ENCODE measurements around the gene SSR4. TPM values are rescaled to one million over a fixed set of nuclear protein-coding genes. Genes with fewer than 3 reads are reported as not detected.

SSR4 gene
- total and polyA plus RNA-seq, 2 of the 13 experiments (the other 11 are each of a cell fraction or from before 2014, with no cell fraction given): 214 to 288 TPM

- H3K9me3 ChIP-seq (ENCODE audit: low read length): no peaks in the 10 kb centered on the region
- no peak overlapping the region for H3K27ac ChIP-seq (ENCODE audit: extremely low read length, insufficient read depth, low read length)
- H4K20me1 ChIP-seq (ENCODE audit: insufficient read depth, low read length): no peaks in the 10 kb centered on the region
- DNase-seq (ENCODE audit: low spot score): no peak
- TF ChIP-seq REST (IDR thresholded peaks at IDR 0.05; ENCODE audit: borderline replicate concordance in 1 of 2, low read depth in 1 of 2, low read length in 2 of 2) (peak; percentile 52 to 86), JARID2 (CRISPR knock-in tag; IDR thresholded peaks at IDR 0.05; ENCODE audit: insufficient replicate concordance) (no peak)
- in situ Hi-C loops (cut with HindIII; ENCODE audit: extremely low pct_ligation_motif_present, low pct_unique_long_range_greater_than_20kb): no loop called here
- no peaks in the 10 kb centered on the region for H3K36me3 ChIP-seq (replicated peaks in 1 of 2; ENCODE audit: control insufficient read depth in 1 of 2, insufficient read depth in 2 of 2, low read length in 2 of 2)
- H3K4me2 ChIP-seq (ENCODE audit: low read depth, low read length): no peak overlapping the region
- no peak overlapping the region for H3K4me3 ChIP-seq (replicated peaks in 1 of 3; ENCODE audit: insufficient read depth in 1 of 3, low read depth in 2 of 3, low read length in 3 of 3)
- WGBS (ENCODE audit: low lambda C conversion rate): 90% methylated on average over 2 of the region's 10 CpGs
- POLR2A ChIA-PET: no interaction called here
- no peaks in the 10 kb centered on the region for H3K79me2 ChIP-seq (ENCODE audit: insufficient read depth, low read length)
- no peaks in the 10 kb centered on the region for H3K4me1 ChIP-seq (ENCODE audit: insufficient read depth, low read length)
- H2AFZ ChIP-seq (ENCODE audit: low read length): no peak overlapping the region
- BruUV-seq (replicated peaks): no TSS peak
- peaks cover 4 to 26% of the 10 kb centered on the region in 2 experiments; a peak in 3 of 5 replicates for H3K27me3 ChIP-seq (ENCODE audit: control insufficient read depth in 1 of 2, insufficient read depth in 2 of 2, low read length in 2 of 2)
- no peak; the same call in 2 of the 3 replicates for ATAC-seq
- CTCF ChIA-PET (ENCODE audit: low intra/inter-chr PET ratio, low total read pairs): no interaction called here
- FAIRE-seq: no peak
- no peak overlapping the region for H3K9ac ChIP-seq (ENCODE audit: insufficient read depth, low read depth, low read length)
- intact Hi-C loops (cut with micrococcal nuclease; ENCODE audit: unreplicated experiment): no loop called here
Observed at GRCh38 chrX:153832728-153833127, 38.3 kb downstream of the SSR4 start.

GRCh38 chrX:153836921-153837320, 42.5 kb downstream of the SSR4 start:
- Histone ChIP-seq H2AFZ (ENCODE audit: low read length) (no peak overlapping the region), H3K36me3 (replicated peaks in 1 of 2; ENCODE audit: control insufficient read depth in 1 of 2, insufficient read depth in 2 of 2, low read length in 2 of 2) (no peaks in the 10 kb centered on the region), H3K4me2 (ENCODE audit: low read depth, low read length) (no peak overlapping the region), H4K20me1 (ENCODE audit: insufficient read depth, low read length) (no peaks in the 10 kb centered on the region), H3K4me3 (replicated peaks in 1 of 3; ENCODE audit: insufficient read depth in 1 of 3, low read depth in 2 of 3, low read length in 3 of 3) (no peak overlapping the region), H3K27ac (ENCODE audit: extremely low read length, insufficient read depth, low read length) (no peak overlapping the region), H3K4me1 (ENCODE audit: insufficient read depth, low read length) (no peaks in the 10 kb centered on the region), H3K9me3 (ENCODE audit: low read length) (no peaks in the 10 kb centered on the region), H3K79me2 (ENCODE audit: insufficient read depth, low read length) (no peaks in the 10 kb centered on the region), H3K27me3 (ENCODE audit: control insufficient read depth in 1 of 2, insufficient read depth in 2 of 2, low read length in 2 of 2) (peaks cover 3 to 5% of the 10 kb centered on the region in 2 experiments; a peak in 3 of 5 replicates), H3K9ac (ENCODE audit: insufficient read depth, low read depth, low read length) (no peak overlapping the region)
- FAIRE-seq (no peak), DNase-seq (ENCODE audit: low spot score) (no peak), ATAC-seq (no peak)
- BruUV-seq (replicated peaks): no TSS peak
- WGBS (ENCODE audit: low lambda C conversion rate): 47% methylated on average over 6 of the region's 6 CpGs
- POLR2A ChIA-PET: no interaction called here
- in situ Hi-C loops (cut with HindIII; ENCODE audit: extremely low pct_ligation_motif_present, low pct_unique_long_range_greater_than_20kb) (no loop called here), intact Hi-C loops (cut with micrococcal nuclease; ENCODE audit: unreplicated experiment) (no loop called here)
- CTCF ChIA-PET (ENCODE audit: low intra/inter-chr PET ratio, low total read pairs): no interaction called here
- TF ChIP-seq ZSCAN5A (CRISPR knock-in tag; IDR thresholded peaks at IDR 0.05; ENCODE audit: borderline replicate concordance): no peak
- TF ChIP-seq ZNF576 (CRISPR knock-in tag; IDR thresholded peaks at IDR 0.05): no peak
- no peak for TF ChIP-seq ZNF552 (CRISPR knock-in tag; IDR thresholded peaks at IDR 0.05; ENCODE audit: borderline replicate concordance)
- no peak for TF ChIP-seq NCOA1 (CRISPR knock-in tag; IDR thresholded peaks at IDR 0.05)
- no peak for TF ChIP-seq GTF3A (CRISPR knock-in tag; conservative IDR thresholded peaks at IDR 0.05)
- no peak for TF ChIP-seq TBP (CRISPR knock-in tag; IDR thresholded peaks at IDR 0.05)
- TF ChIP-seq ZNF432 (CRISPR knock-in tag; IDR thresholded peaks at IDR 0.05; ENCODE audit: borderline replicate concordance): no peak
- TF ChIP-seq ZNF670 (CRISPR knock-in tag; IDR thresholded peaks at IDR 0.05; ENCODE audit: borderline replicate concordance): no peak
- no peak for TF ChIP-seq CEBPG (CRISPR knock-in tag; IDR thresholded peaks at IDR 0.05)
- no peak for TF ChIP-seq SPEN (CRISPR knock-in tag; IDR thresholded peaks at IDR 0.05; ENCODE audit: low read depth)
